IPS DF 6.9 (cell line): ENCODE results near the gene NECTIN1.

Source experiments
- DNase-seq: peaks from one replicate; pipeline ENCODE4 v3.0.0-alpha.2; 2013; ENCODE audit warnings: low read depth, low spot score
- H3K27ac ChIP-seq: one replicate; pipeline ENCODE4 v1.5.1; 2013; ENCODE audit warnings: low read length, control low read depth
- H3K27me3 ChIP-seq: 2 replicates; pipeline ENCODE4 v1.6.1; 2013; ENCODE audit warnings: mild to moderate bottlenecking, low read length; ENCODE audit not compliant: control insufficient read depth, insufficient read depth
- H3K36me3 ChIP-seq: 2 replicates; pipeline ENCODE4 v1.6.1; 2013; ENCODE audit warnings: low read length; ENCODE audit not compliant: control insufficient read depth, insufficient read depth
- H3K4me1 ChIP-seq: 2 replicates; pipeline ENCODE4 v1.6.1; 2013; ENCODE audit warnings: low read length; ENCODE audit not compliant: control insufficient read depth, insufficient read depth
- H3K4me3 ChIP-seq: 2 replicates; pipeline ENCODE4 v1.5.1; 2013; ENCODE audit warnings: mild to moderate bottlenecking, low read length
- H3K9me3 ChIP-seq: 2 replicates; pipeline ENCODE4 v1.6.1; 2013; ENCODE audit warnings: low read length, inconsistent platforms; ENCODE audit not compliant: control insufficient read depth, insufficient read depth
- WGBS: extraction: QIAGEN DNeasy Blood & Tissue Kit; methylation state at CpG from one replicate; pipeline ENCODE4 v1.1.7; 2013; ENCODE audit warnings: mixed read lengths, missing lambda C conversion rate; ENCODE audit not compliant: insufficient read length, insufficient coverage; 5-methylcytosine and 5-hydroxymethylcytosine counted together

The NECTIN1 gene

GRCh38 chr11:119721129-119722120 lies 7.6 kb downstream of the NECTIN1 start:
- Histone ChIP-seq H3K4me1 (peaks cover 21% of the 10 kb centered on the region), H3K27ac (no peak overlapping the region), H3K36me3 (no peaks in the 10 kb centered on the region), H3K4me3 (no peak overlapping the region), H3K27me3 (no peaks in the 10 kb centered on the region), H3K9me3 (no peaks in the 10 kb centered on the region)
- no CpG with 5 or more reads among the region's 13 CpGs for WGBS
- no peak for DNase-seq

- Histone ChIP-seq H3K27me3 (no peaks in the 10 kb centered on the region), H3K27ac (no peak overlapping the region), H3K4me3 (no peak overlapping the region), H3K4me1 (peaks cover 20% of the 10 kb centered on the region), H3K9me3 (no peaks in the 10 kb centered on the region), H3K36me3 (no peaks in the 10 kb centered on the region)
- no peak for DNase-seq
- no CpG with 5 or more reads among the region's 18 CpGs for WGBS
These were observed 8.6 kb downstream of the NECTIN1 start for GRCh38 chr11:119720311-119720913.

GRCh38 chr11:119717839-119718534 lies 11.0 kb downstream of the NECTIN1 start:
- H3K27me3 ChIP-seq, result no peaks in the 10 kb centered on the region
- H3K36me3 ChIP-seq, result no peaks in the 10 kb centered on the region
- H3K27ac ChIP-seq, result no peak overlapping the region
- H3K4me1 ChIP-seq, result peaks cover 13% of the 10 kb centered on the region
- no peak for DNase-seq
- no peak overlapping the region for H3K4me3 ChIP-seq
- no peaks in the 10 kb centered on the region for H3K9me3 ChIP-seq
- WGBS, result no CpG with 5 or more reads among the region's 14 CpGs

- no peak for DNase-seq
- Histone ChIP-seq H3K27ac (no peak overlapping the region), H3K36me3 (no peaks in the 10 kb centered on the region), H3K4me3 (no peak overlapping the region), H3K4me1 (peaks cover 10% of the 10 kb centered on the region), H3K9me3 (no peaks in the 10 kb centered on the region), H3K27me3 (no peaks in the 10 kb centered on the region)
- 100% methylated on average over 2 of the region's 30 CpGs for WGBS
These were observed 12.2 kb downstream of the NECTIN1 start for GRCh38 chr11:119716582-119717498.

- DNase-seq, result no peak
- Histone ChIP-seq H3K36me3 (no peaks in the 10 kb centered on the region), H3K27me3 (no peaks in the 10 kb centered on the region), H3K4me1 (peaks cover 7% of the 10 kb centered on the region), H3K9me3 (no peaks in the 10 kb centered on the region), H3K27ac (no peak overlapping the region), H3K4me3 (no peak overlapping the region)
- no CpG with 5 or more reads among the region's 6 CpGs for WGBS
These were observed 14.4 kb downstream of the NECTIN1 start for GRCh38 chr11:119714590-119714989.

GRCh38 chr11:119714189-119714588 lies 14.8 kb downstream of the NECTIN1 start:
- Histone ChIP-seq H3K36me3 (no peaks in the 10 kb centered on the region), H3K9me3 (no peaks in the 10 kb centered on the region), H3K4me3 (no peak overlapping the region), H3K27me3 (no peaks in the 10 kb centered on the region), H3K4me1 (peaks cover 7% of the 10 kb centered on the region), H3K27ac (no peak overlapping the region)
- no CpG with 5 or more reads among the region's 8 CpGs for WGBS
- no peak for DNase-seq

- no peaks in the 10 kb centered on the region for H3K36me3 ChIP-seq
- no peak for DNase-seq
- H3K9me3 ChIP-seq, result no peaks in the 10 kb centered on the region
- H3K27me3 ChIP-seq, result no peaks in the 10 kb centered on the region
- peaks cover 7% of the 10 kb centered on the region for H3K4me1 ChIP-seq
- no peak overlapping the region for H3K4me3 ChIP-seq
- no peak overlapping the region for H3K27ac ChIP-seq
- WGBS, result no CpG with 5 or more reads among the region's 9 CpGs
These were observed 15.5 kb downstream of the NECTIN1 start for GRCh38 chr11:119713359-119714040.

- H3K27me3 ChIP-seq, result no peaks in the 10 kb centered on the region
- WGBS, result no CpG with 5 or more reads among the region's 10 CpGs
- no peaks in the 10 kb centered on the region for H3K9me3 ChIP-seq
- no peak overlapping the region for H3K4me3 ChIP-seq
- H3K27ac ChIP-seq, result no peak overlapping the region
- DNase-seq, result no peak
- peaks cover 7% of the 10 kb centered on the region for H3K4me1 ChIP-seq
- no peaks in the 10 kb centered on the region for H3K36me3 ChIP-seq
These were observed 16.3 kb downstream of the NECTIN1 start for GRCh38 chr11:119712459-119713358.

- peaks cover 7% of the 10 kb centered on the region for H3K4me1 ChIP-seq
- H3K27ac ChIP-seq, result no peak overlapping the region
- no CpG with 5 or more reads among the region's 9 CpGs for WGBS
These were observed 17.0 kb downstream of the NECTIN1 start for GRCh38 chr11:119712006-119712405.

More at GRCh38 chr11:119712006-119712405, 17.0 kb downstream of the NECTIN1 start:
- H3K9me3 ChIP-seq, result no peaks in the 10 kb centered on the region
- H3K36me3 ChIP-seq, result no peaks in the 10 kb centered on the region
- H3K27me3 ChIP-seq, result no peaks in the 10 kb centered on the region
- H3K4me3 ChIP-seq, result no peak overlapping the region
- no peak for DNase-seq
